ENCODE results near the gene THAP8. TPM values are rescaled to one million over a fixed set of nuclear protein-coding genes. Genes with fewer than 3 reads are reported as not detected.

THAP8 gene, protein sequence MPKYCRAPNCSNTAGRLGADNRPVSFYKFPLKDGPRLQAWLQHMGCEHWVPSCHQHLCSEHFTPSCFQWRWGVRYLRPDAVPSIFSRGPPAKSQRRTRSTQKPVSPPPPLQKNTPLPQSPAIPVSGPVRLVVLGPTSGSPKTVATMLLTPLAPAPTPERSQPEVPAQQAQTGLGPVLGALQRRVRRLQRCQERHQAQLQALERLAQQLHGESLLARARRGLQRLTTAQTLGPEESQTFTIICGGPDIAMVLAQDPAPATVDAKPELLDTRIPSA
- total RNA-seq: 10.3 and 13.9 TPM in 2 replicates

- peak; percentile 85 for DNase-seq (ENCODE audit: extremely low read depth, low read depth, low spot score)
Measured at GRCh38 chr19:36054119-36054732, at the start of gene THAP8. TSS of gene THAP8 (minus strand) at chr19:36054285. CDS start at chr19:36054217, 68 bp downstream.

DNA sequence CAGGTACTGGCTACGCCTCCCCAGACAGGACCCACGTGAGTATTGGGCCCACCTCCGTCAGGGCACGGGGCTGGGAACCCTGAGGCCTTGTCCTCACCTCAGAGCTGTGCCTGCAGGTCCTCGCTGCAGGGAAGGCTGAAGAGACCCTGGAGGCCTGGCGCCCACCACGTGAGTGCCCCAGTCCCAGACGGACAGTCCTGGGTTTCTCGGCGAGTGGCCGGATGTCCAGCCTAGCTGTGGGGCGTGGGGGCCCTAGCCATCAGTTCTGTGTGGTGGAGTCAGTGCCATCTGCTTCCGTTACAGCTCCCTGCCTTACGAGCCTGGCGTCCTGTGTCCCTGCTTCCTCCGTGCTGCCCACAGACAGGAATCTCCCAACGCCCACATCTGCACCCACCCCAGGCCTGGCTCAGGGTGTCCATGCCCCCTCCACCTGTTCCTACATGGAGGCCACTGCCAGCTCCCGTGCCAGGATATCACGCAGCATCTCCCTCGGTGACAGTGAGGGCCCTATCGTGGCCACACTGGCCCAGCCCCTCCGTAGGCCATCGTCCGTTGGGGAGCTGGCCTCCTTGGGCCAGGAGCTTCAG lies 49.0 kb upstream of the THAP8 start:
- DNase-seq (ENCODE audit: extremely low read depth, low read depth, low spot score): no peak

DNA sequence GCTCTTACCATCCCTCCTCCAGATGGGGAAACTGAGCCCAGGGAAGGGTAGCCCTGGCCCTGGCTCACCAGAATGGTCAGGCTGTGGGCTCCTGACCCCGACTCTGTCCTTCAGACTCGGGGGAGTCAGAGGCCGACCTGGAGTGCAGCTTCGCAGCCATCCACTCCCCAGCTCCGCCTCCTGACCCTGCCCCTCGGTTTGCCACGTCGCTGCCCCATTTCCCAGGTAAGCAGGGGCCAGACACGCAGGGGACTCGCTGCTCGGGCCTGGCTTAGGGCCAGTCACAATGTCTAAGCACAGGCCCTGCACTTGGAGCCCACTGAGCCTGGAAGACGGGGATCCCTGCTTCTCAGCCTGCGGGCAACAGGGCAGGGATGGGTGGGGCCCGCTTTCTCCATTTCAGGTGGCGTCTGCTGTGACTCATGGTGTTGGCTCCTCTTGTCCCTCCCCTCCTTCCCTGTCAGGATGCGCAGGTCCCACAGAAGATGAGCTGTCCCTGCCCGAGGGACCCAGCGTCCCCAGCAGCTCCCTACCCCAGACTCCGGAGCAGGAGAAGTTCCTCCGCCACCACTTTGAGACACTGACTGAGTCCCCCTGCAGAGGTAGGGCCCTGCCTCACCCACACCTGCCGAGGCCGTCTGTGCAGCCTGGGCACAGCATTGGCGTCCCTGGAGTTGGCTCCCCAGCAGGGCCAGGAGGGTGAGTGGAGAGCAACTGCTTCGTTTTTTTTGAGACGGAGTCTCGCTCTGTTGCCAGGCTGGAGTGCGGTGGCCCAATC lies 47.7 kb upstream of the THAP8 start:
- DNase-seq (ENCODE audit: extremely low read depth, low read depth, low spot score): no peak

GRCh38 chr19:36100476-36100875 lies 46.4 kb upstream of the THAP8 start:
- DNase-seq (ENCODE audit: extremely low read depth, low read depth, low spot score): no peak

DNA sequence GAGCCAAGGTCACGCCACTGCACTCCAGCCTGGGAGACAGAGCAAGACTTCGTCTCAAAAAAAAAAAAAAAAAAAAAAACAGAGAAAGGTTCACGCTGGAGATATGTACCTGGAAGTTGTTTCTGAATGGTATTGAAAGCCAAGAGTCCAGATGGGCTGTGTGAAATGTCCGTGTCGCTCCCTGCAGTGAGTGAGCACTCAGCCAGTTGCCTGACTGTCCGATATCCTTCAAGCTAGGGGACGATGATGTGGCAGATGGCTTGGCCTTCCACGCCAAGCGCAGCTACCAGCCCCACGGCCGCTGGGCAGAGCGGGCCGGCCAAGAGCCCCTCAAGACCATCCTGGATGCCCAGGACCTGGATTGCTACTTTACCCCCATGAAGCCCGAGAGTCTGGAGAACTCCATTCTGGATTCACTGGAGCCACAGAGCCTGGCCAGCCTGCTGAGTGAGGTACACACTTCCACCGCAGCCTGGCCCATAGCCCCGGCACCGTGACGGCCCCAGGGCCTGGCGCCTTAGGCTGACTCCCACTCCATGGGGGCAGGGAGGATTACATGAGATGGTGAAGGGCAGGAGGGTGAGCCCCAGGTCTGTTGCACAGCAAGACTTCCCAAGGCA lies 45.2 kb upstream of the THAP8 start:
- no peak for DNase-seq (ENCODE audit: extremely low read depth, low read depth, low spot score)

GRCh38 chr19:36097036-36097435 lies 43.0 kb upstream of the THAP8 start:
- no peak for DNase-seq (ENCODE audit: extremely low read depth, low read depth, low spot score)

- no peak for DNase-seq (ENCODE audit: extremely low read depth, low read depth, low spot score)
Measured at GRCh38 chr19:36093687-36094086, 39.6 kb upstream of the THAP8 start.

DNA sequence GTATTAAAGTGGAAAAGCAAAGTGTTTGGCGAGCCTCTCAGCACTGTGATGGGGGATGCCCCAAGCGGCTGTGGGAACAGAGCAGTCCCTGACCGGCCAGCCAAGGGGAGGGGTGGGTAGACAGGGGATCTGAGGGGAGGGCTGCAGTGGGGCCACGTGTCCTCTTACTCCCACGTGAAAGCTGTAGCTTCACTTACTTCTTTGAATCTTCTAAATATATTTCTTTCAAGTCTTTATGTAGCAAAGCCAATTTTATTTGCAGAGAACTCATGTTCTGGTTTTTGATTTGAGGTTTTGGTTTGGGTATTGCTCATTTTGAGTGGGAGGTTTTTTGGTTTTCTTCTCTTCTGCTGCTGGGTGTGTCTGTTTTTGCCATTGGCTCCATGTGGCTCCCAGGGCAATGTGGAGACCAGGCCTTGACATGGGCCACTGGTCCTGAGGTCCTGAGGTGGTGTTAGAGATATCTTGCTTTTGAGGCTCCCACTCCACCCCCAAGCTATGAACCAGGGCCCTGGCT lies 39.1 kb upstream of the THAP8 start:
- no peak for DNase-seq (ENCODE audit: extremely low read depth, low read depth, low spot score)

GRCh38 chr19:36092566-36092965 lies 38.5 kb upstream of the THAP8 start:
- no peak for DNase-seq (ENCODE audit: extremely low read depth, low read depth, low spot score)

GRCh38 chr19:36090910-36091695 lies 37.0 kb upstream of the THAP8 start:
- DNase-seq (ENCODE audit: extremely low read depth, low read depth, low spot score): no peak

GRCh38 chr19:36089847-36090246 lies 35.8 kb upstream of the THAP8 start:
- DNase-seq (ENCODE audit: extremely low read depth, low read depth, low spot score): no peak

- no peak for DNase-seq (ENCODE audit: extremely low read depth, low read depth, low spot score)
Measured at GRCh38 chr19:36086326-36086725, 32.2 kb upstream of the THAP8 start.

DNA sequence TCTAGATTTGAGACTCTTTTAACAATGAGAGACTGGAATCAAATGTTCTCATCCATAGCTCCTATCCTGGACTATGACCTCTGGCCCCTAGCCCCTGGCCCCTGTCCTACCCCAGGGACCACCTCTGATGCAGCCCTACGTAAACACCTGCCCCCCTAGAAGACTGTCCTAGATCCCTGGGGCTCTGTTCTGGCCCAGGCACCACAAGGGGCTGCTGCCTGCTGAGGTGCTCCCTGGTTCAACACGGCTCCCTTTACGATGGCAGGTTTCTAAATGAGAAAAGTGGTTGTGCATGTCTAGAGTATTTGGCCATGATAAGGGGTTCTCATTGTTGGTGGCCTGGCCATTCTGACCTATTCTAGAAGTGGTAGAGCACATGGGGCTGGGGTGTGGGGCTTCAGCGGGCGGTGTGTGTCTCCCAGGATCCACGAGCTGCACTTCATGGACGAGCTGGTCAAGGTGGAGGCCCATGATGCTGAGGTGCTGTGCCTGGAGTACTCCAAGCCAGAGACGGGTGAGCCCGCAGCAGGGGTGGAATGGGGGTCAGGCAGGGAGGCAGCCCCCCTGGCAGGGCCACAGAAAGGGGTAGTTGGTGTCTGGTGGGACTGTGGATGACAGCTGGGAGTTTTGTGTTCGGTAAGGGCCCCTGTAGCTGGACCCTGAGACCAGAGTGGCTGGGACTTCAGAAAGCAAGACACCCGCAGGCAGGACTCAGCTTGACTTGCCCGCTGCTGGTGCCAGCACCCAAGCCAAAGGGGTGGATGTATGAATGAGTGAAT lies 30.3 kb upstream of the THAP8 start:
- DNase-seq (ENCODE audit: extremely low read depth, low read depth, low spot score): no peak

DNA sequence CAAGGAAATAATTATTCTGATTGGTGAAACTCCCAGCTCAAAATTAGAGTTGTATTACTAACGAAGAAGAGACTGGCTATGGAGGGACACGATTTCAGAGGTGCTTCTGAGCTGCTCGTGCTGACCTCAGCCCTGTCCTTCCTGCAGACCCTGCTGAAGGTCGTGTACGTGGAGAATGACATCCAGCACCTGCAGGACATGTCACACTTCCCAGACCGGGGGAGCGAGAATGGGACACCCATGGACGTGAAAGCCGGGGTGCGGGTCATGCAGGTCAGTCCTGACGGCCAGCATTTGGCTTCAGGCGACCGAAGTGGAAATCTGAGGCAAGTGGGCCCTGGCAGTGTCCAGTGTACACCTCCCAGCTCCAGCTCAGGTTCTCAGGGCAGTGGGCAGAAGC lies 28.8 kb upstream of the THAP8 start:
- no peak for DNase-seq (ENCODE audit: extremely low read depth, low read depth, low spot score)

DNA sequence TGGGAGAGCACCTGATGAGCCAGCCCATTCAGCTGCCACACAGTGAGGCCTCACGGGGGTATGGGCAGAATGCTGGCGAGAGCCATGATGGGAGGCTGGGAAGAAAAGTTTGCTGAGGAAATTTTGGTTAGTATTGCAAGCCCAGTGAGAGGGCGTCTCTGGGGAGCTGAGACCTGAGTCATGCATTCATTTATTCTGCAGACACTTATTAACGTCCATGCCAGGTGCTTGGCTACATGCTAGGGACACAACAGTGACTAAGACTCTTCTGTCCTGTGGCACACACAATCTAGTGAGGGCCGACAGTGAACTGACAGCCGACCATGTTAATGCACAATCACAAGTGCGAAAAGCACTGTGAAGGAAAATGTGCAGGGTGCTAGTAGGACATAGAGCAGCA lies 27.8 kb upstream of the THAP8 start:
- DNase-seq (ENCODE audit: extremely low read depth, low read depth, low spot score): no peak

- DNase-seq (ENCODE audit: extremely low read depth, low read depth, low spot score): no peak
Measured at GRCh38 chr19:36081385-36081784, 27.3 kb upstream of the THAP8 start.

- no peak for DNase-seq (ENCODE audit: extremely low read depth, low read depth, low spot score)
Measured at GRCh38 chr19:36079389-36079945, 25.4 kb upstream of the THAP8 start.

GRCh38 chr19:36073121-36073876 lies 19.2 kb upstream of the THAP8 start:
- DNase-seq (ENCODE audit: extremely low read depth, low read depth, low spot score): no peak
